Keratinocyte (primary cell): ENCODE measurements around the gene NEBL. TPM values are rescaled to one million over a fixed set of nuclear protein-coding genes. Genes with fewer than 3 reads are reported as not detected.

Source experiments
- DNase-seq: peaks from one replicate; pipeline ENCODE4 v3.0.0-alpha.2; 2011; ENCODE audit warnings: low read depth, missing footprints, low spot score
- FAIRE-seq: peaks from 2 replicates; lab custom pipeline; 2011; peaks lifted over from hg19 to GRCh38; lab: Jason Lieb, UNC
- H2AFZ ChIP-seq: 2 replicates; pipeline ENCODE4 v1.6.0; 2012; ENCODE audit warnings: low read length, control low read depth, inconsistent platforms; ENCODE audit not compliant: control insufficient read depth
- H3K27ac ChIP-seq: 2 replicates; pipeline ENCODE4 v1.5.1; 2011; ENCODE audit warnings: low read length; ENCODE audit not compliant: control insufficient read depth, insufficient read depth
- H3K27me3 ChIP-seq: 3 replicates; pipeline ENCODE4 v1.6.0; 2011; ENCODE audit warnings: low read length; ENCODE audit not compliant: control insufficient read depth, insufficient read depth; ENCODE audit errors: extremely low read depth
- H3K36me3 ChIP-seq, 2 experiments: 2 replicates in 1 of 2; 3 replicates in 1 of 2; pipeline ENCODE4 v1.5.1; 2011; ENCODE audit warnings: low read length in 2 of 2, mild to moderate bottlenecking in 1 of 2; ENCODE audit not compliant: control insufficient read depth in 2 of 2, insufficient read depth in 2 of 2; ENCODE audit errors: extremely low read depth in 1 of 2
- H3K4me1 ChIP-seq: 3 replicates; pipeline ENCODE4 v1.5.1; 2011; ENCODE audit warnings: low read length; ENCODE audit not compliant: control insufficient read depth, insufficient read depth; ENCODE audit errors: extremely low read depth
- H3K4me2 ChIP-seq: 3 replicates; pipeline ENCODE4 v1.6.0; 2011; ENCODE audit warnings: low read depth, low read length; ENCODE audit not compliant: control insufficient read depth, insufficient read depth; ENCODE audit errors: extremely low read depth
- H3K4me3 ChIP-seq, 3 experiments: fragments of 200-600 bp in 1 of 3; sonication (generic) in 1 of 3; 2 replicates in 2 of 3; 3 replicates in 1 of 3; pipeline ENCODE4 v1.5.1; 2011 to 2016; ENCODE audit warnings: low read length in 3 of 3, mild to moderate bottlenecking in 3 of 3, control low read depth in 2 of 3, inconsistent platforms in 1 of 3, low read depth in 1 of 3, mixed read lengths in 1 of 3, mixed run types in 1 of 3, moderate library complexity in 1 of 3; ENCODE audit not compliant: control insufficient read depth in 2 of 3, insufficient read depth in 2 of 3; ENCODE audit errors: extremely low read depth in 1 of 3
- H3K79me2 ChIP-seq: 2 replicates; pipeline ENCODE4 v1.6.0; 2012; ENCODE audit warnings: low read length; ENCODE audit not compliant: control insufficient read depth, insufficient read depth
- H3K9ac ChIP-seq: 3 replicates; pipeline ENCODE4 v1.6.0; 2011; ENCODE audit warnings: low read length; ENCODE audit not compliant: control insufficient read depth, insufficient read depth; ENCODE audit errors: extremely low read depth
- H3K9me1 ChIP-seq: 3 replicates; pipeline ENCODE4 v1.6.0; 2011; ENCODE audit warnings: low read length; ENCODE audit not compliant: control insufficient read depth, insufficient read depth; ENCODE audit errors: extremely low read depth
- H3K9me3 ChIP-seq: 2 replicates; pipeline ENCODE4 v1.5.1; 2012; ENCODE audit warnings: low read depth, low read length; ENCODE audit not compliant: control insufficient read depth
- H4K20me1 ChIP-seq: 3 replicates; pipeline ENCODE4 v1.6.0; 2011; ENCODE audit warnings: low read length; ENCODE audit not compliant: control insufficient read depth, insufficient read depth; ENCODE audit errors: extremely low read depth
- CTCF ChIP-seq, 3 experiments: IDR thresholded peaks in 1 of 3; conservative IDR thresholded peaks in 1 of 3; optimal IDR thresholded peaks in 1 of 3; 2 replicates in 2 of 3; 3 replicates in 1 of 3; pipeline versions ENCODE3 to v1.5.1; 2011; ENCODE audit warnings: low read length in 3 of 3, mild to moderate bottlenecking in 3 of 3, moderate library complexity in 2 of 3, control low read depth in 1 of 3, inconsistent platforms in 1 of 3; ENCODE audit not compliant: insufficient read depth in 2 of 3; ENCODE audit errors: extremely low read depth in 1 of 3
- EZH2 ChIP-seq: IDR thresholded peaks from one replicate; pipeline ENCODE4 v1.6.1; 2012; ENCODE audit warnings: inconsistent platforms, mild to moderate bottlenecking, low read length, moderate library complexity
- dilution Hi-C: fragments of 300-500 bp; cut with MboI; formaldehyde crosslinking; loops from one replicate; pipeline ENCODE4 v1.7.0; 2020; ENCODE audit warnings: low sequenced_read_pairs; ENCODE audit not compliant: extremely low pct_ligation_motif_present
- polyA plus RNA-seq, 5 experiments: library from polyadenylated mRNA; depleted of rRNA in 3 of 5; stranded (reverse) in 3 of 5; stranded (forward) in 1 of 5; unstranded in 1 of 5; fragments of >200 nt; gene quantifications; 1 replicate in 1 of 5; 2 replicates in 3 of 5; 3 replicates in 1 of 5; pipeline versions ENCODE4 v1.2.1 to v1.2.3, GENCODE V29; 2011 to 2012; ENCODE audit warnings: missing spikeins in 2 of 5, low read depth in 1 of 5, low replicate concordance in 1 of 5

The NEBL gene
- polyA plus RNA-seq, 1 donor (not counting 4 experiments of a cell fraction or from before 2014, with no cell fraction given): 4.5 TPM

GRCh38 chr10:20911626-20912025, 14.5 kb upstream of the NEBL start:
- Histone ChIP-seq H3K4me2 (no peak overlapping the region), H3K27me3 (no peaks in the 10 kb centered on the region), H3K79me2 (no peaks in the 10 kb centered on the region), H4K20me1 (no peaks in the 10 kb centered on the region), H3K27ac (no peak overlapping the region), H2AFZ (no peak overlapping the region), H3K9me1 (no peaks in the 10 kb centered on the region), H3K36me3 (no peaks in the 10 kb centered on the region), H3K4me3 (no peak overlapping the region), H3K9ac (no peak overlapping the region), H3K9me3 (no peaks in the 10 kb centered on the region), H3K4me1 (no peaks in the 10 kb centered on the region)
- FAIRE-seq: no peak
- TF ChIP-seq EZH2 (no peak), CTCF (optimal IDR thresholded peaks at IDR 0.05 in 1 of 3, IDR thresholded peaks at IDR 0.05 in 1 of 3, conservative IDR thresholded peaks at IDR 0.05 in 1 of 3; ENCODE audit: extremely low read depth in 1 of 3, insufficient read depth in 2 of 3, low read length in 3 of 3) (no peak)
- no peak for DNase-seq
- dilution Hi-C loops: no loop called here

- Histone ChIP-seq H3K9ac (no peak overlapping the region), H3K36me3 (no peaks in the 10 kb centered on the region), H3K4me2 (no peak overlapping the region), H3K4me3 (no peak overlapping the region), H3K27ac (no peak overlapping the region), H3K9me1 (no peaks in the 10 kb centered on the region), H3K79me2 (no peaks in the 10 kb centered on the region), H4K20me1 (no peaks in the 10 kb centered on the region), H2AFZ (no peak overlapping the region), H3K4me1 (no peaks in the 10 kb centered on the region), H3K9me3 (no peaks in the 10 kb centered on the region), H3K27me3 (no peaks in the 10 kb centered on the region)
- dilution Hi-C loops: no loop called here
- DNase-seq: no peak
- no peak for FAIRE-seq
- TF ChIP-seq CTCF (optimal IDR thresholded peaks at IDR 0.05 in 1 of 3, IDR thresholded peaks at IDR 0.05 in 1 of 3, conservative IDR thresholded peaks at IDR 0.05 in 1 of 3; ENCODE audit: extremely low read depth in 1 of 3, insufficient read depth in 2 of 3, low read length in 3 of 3) (no peak), EZH2 (no peak)
Observed at GRCh38 chr10:20909801-20910200, 12.7 kb upstream of the NEBL start.
